Transverse colon (tissue), 4 donors: ENCODE results near the gene TICAM2. TPM values are rescaled to one million over a fixed set of nuclear protein-coding genes. Genes with fewer than 3 reads are reported as not detected.

Experiments
- DNase-seq: peaks from one replicate; pipeline ENCODE4 v3.0.0-alpha.2; 2019
- H3K27ac ChIP-seq, 4 donors: fragments of 200-600 bp; sonication (generic); 2 replicates each; pipeline ENCODE4 v1.5.1; 2016 to 2018; ENCODE audit warnings: inconsistent platforms in 4 of 4
- H3K27me3 ChIP-seq: fragments of 200-600 bp; sonication (generic); 2 replicates; pipeline ENCODE4 v1.5.1; 2017; ENCODE audit warnings: inconsistent platforms
- H3K36me3 ChIP-seq, 4 donors: fragments of 200-600 bp; sonication (generic); 2 replicates each; pipeline ENCODE4 v1.5.1; 2017 to 2019; ENCODE audit warnings: inconsistent platforms in 4 of 4
- H3K4me1 ChIP-seq, 4 donors: fragments of 200-600 bp; sonication (generic); 2 replicates each; pipeline ENCODE4 v1.5.1; 2017 to 2020; ENCODE audit warnings: inconsistent platforms in 4 of 4
- H3K4me3 ChIP-seq, 4 donors: fragments of 200-600 bp; sonication (generic); 1 replicate in 1 of 4; 2 replicates in 3 of 4; pipeline versions ENCODE4 v1.5.1 to v1.6.1; 2017 to 2019; ENCODE audit warnings: inconsistent platforms in 4 of 4
- H3K9me3 ChIP-seq, 2 donors: fragments of 200-600 bp; sonication (generic); 2 replicates each; pipeline ENCODE4 v1.5.1; 2017 to 2019; ENCODE audit warnings: inconsistent platforms in 2 of 2
- EP300 ChIP-seq: sonication (generic); formaldehyde crosslinking; IDR thresholded peaks from one replicate; pipeline ENCODE4 v1.6.1; 2017; ENCODE audit warnings: antibody characterized with exemption, low read depth
- POLR2A ChIP-seq: fragments of 450-650 bp; IDR thresholded peaks from one replicate; pipeline ENCODE4 v1.6.1; 2016; ENCODE audit warnings: antibody characterized with exemption, mild to moderate bottlenecking, moderate library complexity
- POLR2AphosphoS5 ChIP-seq, 3 donors: sonication (generic); formaldehyde crosslinking; IDR thresholded peaks; one replicate each; pipeline ENCODE4 v1.6.1; 2016; ENCODE audit warnings: antibody characterized with exemption in 3 of 3
- WGBS, 2 donors: methylation state at CpG; one replicate each; pipeline ENCODE4 v1.1.5; 2018; ENCODE audit warnings: low coverage in 1 of 2; 5-methylcytosine and 5-hydroxymethylcytosine counted together
- in situ Hi-C, 4 donors: fragments of 200-750 bp; cut with MboI; loops; one replicate each; pipeline versions ENCODE4 v1.15.0 to v1.15.1; 2017; ENCODE audit warnings: low sequenced_read_pairs in 3 of 4, low pct_ligation_motif_present in 1 of 4, low pct_unique_long_range_greater_than_20kb in 1 of 4
- intact Hi-C: fragments of 100-400 bp; cut with DNase I; formaldehyde crosslinking; loops from one replicate; pipeline ENCODE4 v1.15.1; 2023; ENCODE audit warnings: low total_unique reads
- total RNA-seq, 4 donors: library from RNA; depleted of rRNA; stranded (reverse); fragments of >200 nt; gene quantifications; one replicate each; pipeline ENCODE4 v1.1.0, GENCODE V29; 2016
- TF ChIP-seq, protein P1 (sequence below), 5 experiments: fragments of 200-600 bp in 3 of 5; fragments of 450-650 bp in 2 of 5; sonication (generic) in 3 of 5; IDR thresholded peaks; 1 replicate in 2 of 5; 2 replicates in 3 of 5; pipeline ENCODE4 v1.5.1; 2016 to 2017; ENCODE audit warnings: antibody characterized with exemption in 5 of 5, inconsistent platforms in 3 of 5, mild to moderate bottlenecking in 2 of 5, moderate library complexity in 1 of 5

Gene TICAM2
- total RNA-seq, 4 donors from 2014 or later = 0.68 to 1.1 TPM; not detected in 2

DNA sequence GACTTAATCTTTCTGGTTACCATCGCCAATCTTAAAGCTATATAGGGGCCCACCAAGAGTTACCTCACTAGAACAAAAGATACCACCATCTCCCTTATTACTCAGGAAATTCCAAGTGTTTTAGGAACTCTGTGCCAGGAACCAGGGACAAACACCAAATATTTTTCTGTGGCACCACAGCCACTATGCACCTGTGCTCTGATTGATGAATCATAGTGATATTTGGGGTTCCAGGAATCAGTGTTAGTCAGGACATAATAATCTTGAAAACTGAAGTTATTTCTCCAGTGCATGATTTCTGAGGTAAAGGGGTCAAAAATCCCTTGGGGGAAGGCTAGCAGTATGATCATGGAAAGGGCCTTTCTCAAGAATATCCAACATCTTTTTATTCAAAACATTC lies 33.7 kb upstream of the TICAM2 start:
- H3K36me3 ChIP-seq = no peaks in the 10 kb centered on the region
- WGBS, 2 donors = 70% methylated on average over 1 of the region's 1 CpG; no CpG with 5 or more reads in 1 of the 2 donors
- TF ChIP-seq, protein P1, sequence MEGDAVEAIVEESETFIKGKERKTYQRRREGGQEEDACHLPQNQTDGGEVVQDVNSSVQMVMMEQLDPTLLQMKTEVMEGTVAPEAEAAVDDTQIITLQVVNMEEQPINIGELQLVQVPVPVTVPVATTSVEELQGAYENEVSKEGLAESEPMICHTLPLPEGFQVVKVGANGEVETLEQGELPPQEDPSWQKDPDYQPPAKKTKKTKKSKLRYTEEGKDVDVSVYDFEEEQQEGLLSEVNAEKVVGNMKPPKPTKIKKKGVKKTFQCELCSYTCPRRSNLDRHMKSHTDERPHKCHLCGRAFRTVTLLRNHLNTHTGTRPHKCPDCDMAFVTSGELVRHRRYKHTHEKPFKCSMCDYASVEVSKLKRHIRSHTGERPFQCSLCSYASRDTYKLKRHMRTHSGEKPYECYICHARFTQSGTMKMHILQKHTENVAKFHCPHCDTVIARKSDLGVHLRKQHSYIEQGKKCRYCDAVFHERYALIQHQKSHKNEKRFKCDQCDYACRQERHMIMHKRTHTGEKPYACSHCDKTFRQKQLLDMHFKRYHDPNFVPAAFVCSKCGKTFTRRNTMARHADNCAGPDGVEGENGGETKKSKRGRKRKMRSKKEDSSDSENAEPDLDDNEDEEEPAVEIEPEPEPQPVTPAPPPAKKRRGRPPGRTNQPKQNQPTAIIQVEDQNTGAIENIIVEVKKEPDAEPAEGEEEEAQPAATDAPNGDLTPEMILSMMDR (IDR thresholded peaks at IDR 0.05) = no peak
- TF ChIP-seq POLR2A (no peak), EP300 (no peak), POLR2AphosphoS5 (IDR thresholded peaks at IDR 0.05) (no peak)
- H3K4me3 ChIP-seq = no peak overlapping the region
- in situ Hi-C loops = no loop called here
- intact Hi-C loops = no loop called here
- H3K4me1 ChIP-seq = peaks cover 0 to 8% (median 5%) of the 10 kb centered on the region in 4 donors
- H3K27ac ChIP-seq = no peak overlapping the region
- H3K27me3 ChIP-seq = no peaks in the 10 kb centered on the region
- no peak for DNase-seq
- no peaks in the 10 kb centered on the region for H3K9me3 ChIP-seq

DNA sequence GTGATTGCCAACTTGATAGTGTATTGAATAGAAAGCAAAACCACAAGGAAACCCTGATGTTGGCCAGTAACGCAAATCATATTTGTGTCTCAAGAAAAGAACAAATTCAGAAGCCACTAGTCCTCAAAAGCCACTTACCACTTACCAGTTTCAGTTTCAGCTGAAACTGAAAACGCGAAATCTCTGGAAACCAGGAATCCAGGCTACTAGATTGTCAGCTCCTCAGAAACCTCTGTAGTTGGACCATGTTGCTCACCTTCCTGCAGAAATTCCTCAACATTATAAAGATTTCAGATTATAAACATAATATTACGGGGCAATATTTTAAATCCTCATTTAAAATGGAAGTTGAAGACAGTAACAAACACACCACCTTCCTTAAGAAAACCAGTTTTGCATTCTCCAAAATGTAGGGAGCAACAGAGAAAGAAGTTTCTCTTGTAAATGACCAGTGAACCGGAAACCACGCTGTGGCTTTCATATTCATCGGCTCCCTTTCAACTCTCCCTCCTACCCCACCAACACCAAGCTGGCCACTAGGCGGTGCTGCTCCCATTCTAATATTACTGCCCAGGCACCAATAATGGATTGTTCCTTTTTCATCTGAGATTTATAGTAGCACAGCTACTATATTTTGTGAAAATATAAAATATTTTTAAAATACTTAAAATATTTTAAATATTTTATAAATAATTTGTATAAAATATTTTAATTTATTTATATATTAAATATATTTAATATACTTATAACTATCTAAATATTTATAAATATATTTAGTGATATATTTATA lies 32.3 kb upstream of the TICAM2 start:
- intact Hi-C loops (no loop called here), in situ Hi-C loops (no loop called here)
- H3K27me3 ChIP-seq = no peaks in the 10 kb centered on the region
- no peak for TF ChIP-seq POLR2AphosphoS5 (IDR thresholded peaks at IDR 0.05)
- TF ChIP-seq, protein P1 (IDR thresholded peaks at IDR 0.05) = peak; percentile 86 to 96 (median 90)
- TF ChIP-seq POLR2A = no peak
- TF ChIP-seq EP300 = no peak
- no peaks in the 10 kb centered on the region for H3K9me3 ChIP-seq
- DNase-seq = peak; percentile 93
- WGBS, 2 donors = 0 to 6% methylated on average over 8 of the region's 8 CpGs
- H3K27ac ChIP-seq = peak overlapping the region; percentile 58 to 82 (median 76)
- peak overlapping the region in 3 of 4 donors; percentile 8 to 37 (median 26) for H3K4me3 ChIP-seq
- H3K36me3 ChIP-seq = no peaks in the 10 kb centered on the region
- H3K4me1 ChIP-seq = peaks cover 0 to 8% (median 5%) of the 10 kb centered on the region in 4 donors

DNA sequence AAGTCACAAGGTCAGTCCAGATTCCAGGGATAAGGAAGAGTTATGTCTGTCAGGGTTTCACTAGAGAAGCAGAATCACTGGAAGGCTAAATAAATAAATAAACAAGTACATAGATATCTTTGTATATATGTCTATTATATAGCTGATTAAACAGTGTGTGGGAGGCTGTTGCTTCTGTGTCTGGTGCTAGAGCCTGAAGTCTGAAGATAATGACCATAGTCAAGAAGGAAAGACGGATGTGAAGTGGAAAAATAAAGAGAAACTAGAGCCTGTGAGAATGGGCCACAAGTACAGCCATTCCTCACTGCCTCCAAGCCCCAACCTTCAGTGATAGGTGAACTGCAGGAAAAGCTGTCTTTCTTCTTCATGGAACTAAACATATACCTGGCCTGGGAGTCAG lies 27.6 kb upstream of the TICAM2 start:
- Histone ChIP-seq H3K4me1 (peaks cover 0 to 16% (median 7%) of the 10 kb centered on the region in 4 donors), H3K9me3 (no peaks in the 10 kb centered on the region), H3K27ac (no peak overlapping the region), H3K4me3 (no peak overlapping the region), H3K36me3 (no peaks in the 10 kb centered on the region), H3K27me3 (no peaks in the 10 kb centered on the region)
- 87 to 92% methylated on average over 1 of the region's 1 CpG for WGBS, 2 donors
- intact Hi-C loops (no loop called here), in situ Hi-C loops (loop anchor here in 2 of 4 donors (10.0 kb wide), 2 partner anchors 205 to 445 kb away; no protein-coding TSS in a partner anchor)
- DNase-seq = no peak
- TF ChIP-seq POLR2AphosphoS5 (IDR thresholded peaks at IDR 0.05) = no peak
- no peak for TF ChIP-seq POLR2A
- TF ChIP-seq, protein P1 (IDR thresholded peaks at IDR 0.05) = no peak
- no peak for TF ChIP-seq EP300

DNA sequence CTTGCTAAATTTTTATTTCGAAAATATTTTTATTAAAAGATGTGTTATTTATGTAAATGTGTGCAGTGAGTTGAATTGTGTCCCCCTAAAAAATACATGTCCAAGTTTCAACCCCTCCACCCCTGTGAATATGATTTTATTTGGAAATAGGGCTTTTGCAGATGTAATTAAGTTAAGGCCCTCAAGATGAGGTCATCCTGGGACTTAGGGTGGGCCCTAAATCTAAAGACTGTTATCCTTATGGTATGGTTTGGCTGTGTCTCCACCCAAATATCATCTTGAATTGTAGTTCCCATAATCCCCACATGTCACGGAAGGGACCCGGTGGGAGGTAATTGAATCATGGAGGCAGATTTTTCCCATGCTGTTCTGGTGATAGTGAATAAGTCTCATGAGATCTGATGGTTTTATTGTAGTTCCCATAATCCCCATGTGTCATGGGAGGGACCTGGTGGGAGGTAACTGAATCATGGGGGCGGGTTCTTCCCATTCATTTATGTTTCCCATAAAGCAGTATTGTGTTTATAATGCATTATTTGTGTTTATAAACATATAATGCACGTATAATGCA lies 25.1 kb upstream of the TICAM2 start:
- Histone ChIP-seq H3K4me3 (no peak overlapping the region), H3K27me3 (no peaks in the 10 kb centered on the region), H3K4me1 (peaks cover 12 to 33% (median 26%) of the 10 kb centered on the region in 4 donors), H3K27ac (no peak overlapping the region), H3K36me3 (no peaks in the 10 kb centered on the region), H3K9me3 (no peaks in the 10 kb centered on the region)
- in situ Hi-C loops (loop anchor here in 2 of 4 donors (10.0 kb wide), 2 partner anchors 207 to 447 kb away; no protein-coding TSS in a partner anchor), intact Hi-C loops (no loop called here)
- TF ChIP-seq POLR2A (no peak), POLR2AphosphoS5 (IDR thresholded peaks at IDR 0.05) (no peak), EP300 (no peak)
- TF ChIP-seq, protein P1 (IDR thresholded peaks at IDR 0.05) = no peak
- no peak for DNase-seq
- WGBS, 2 donors = 90 to 94% methylated on average over 3 to 5 of the region's 5 CpGs
